ENCODE data around the gene PRKCQ. TPM values are rescaled to one million over a fixed set of nuclear protein-coding genes. Genes with fewer than 3 reads are reported as not detected.

The PRKCQ gene
- total RNA-seq, 2 experiments from 2014 or later: 4.0 to 7.8 TPM

DNA sequence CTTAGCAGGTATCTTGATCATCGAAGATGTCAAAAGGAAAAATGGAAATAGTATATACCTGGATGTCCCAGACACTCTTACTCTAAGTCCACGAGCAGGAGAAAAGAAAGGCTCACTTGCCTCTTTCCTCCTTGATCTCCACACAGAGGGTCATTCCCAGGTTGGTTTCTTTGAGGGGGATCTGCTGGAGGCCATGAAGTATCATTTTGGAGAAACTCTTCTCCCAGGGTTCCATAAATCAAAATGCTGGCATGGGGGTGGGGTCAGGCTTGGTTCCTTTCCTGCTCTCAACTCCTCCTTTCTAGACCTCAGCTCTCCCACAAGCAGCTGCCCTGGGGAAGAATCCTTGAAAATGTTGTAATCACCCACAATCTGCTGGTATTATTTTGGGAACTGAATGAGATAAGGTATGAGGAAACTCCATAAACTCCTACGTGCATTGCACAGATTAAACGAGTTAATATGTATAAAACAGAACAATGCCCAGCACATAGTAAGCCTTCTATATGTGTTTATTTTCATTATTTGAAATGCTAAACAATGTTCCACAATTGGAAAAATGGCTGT is 54.4 kb downstream of the PRKCQ start:
- H3K4me3 ChIP-seq (ENCODE audit: low read depth, low read length, poor library complexity, severe bottlenecking): no peak overlapping the region
- intact Hi-C loops (cut with micrococcal nuclease; ENCODE audit: unreplicated experiment): no loop called here
- no peak for TF ChIP-seq EZH2phosphoT487 (IDR thresholded peaks at IDR 0.05; ENCODE audit: borderline replicate concordance, low read depth, low read length)
- no peak for TF ChIP-seq CTCF (conservative IDR thresholded peaks at IDR 0.05; ENCODE audit: low read length)
- CTCF ChIA-PET (ENCODE audit: unreplicated experiment): no interaction called here
- no peaks in the 10 kb centered on the region; the same call in 1 of the 2 replicates for H4K20me1 ChIP-seq (ENCODE audit: insufficient read depth, low read length)
- H3K9me2 ChIP-seq (ENCODE audit: insufficient read depth, low read length): no peaks in the 10 kb centered on the region
- H3K36me3 ChIP-seq (ENCODE audit: insufficient read depth, low read length): no peaks in the 10 kb centered on the region
- DNase-seq (ENCODE audit: low spot score): no peak
- POLR2A ChIA-PET: interaction anchor here (0.7 kb wide), 1 partner anchor 8 kb away, joined by 4 read pairs; no protein-coding TSS in a partner anchor
- H3K9me3 ChIP-seq (ENCODE audit: low read length): no peaks in the 10 kb centered on the region
- no peak overlapping the region for H3K27ac ChIP-seq (ENCODE audit: low read depth, low read length, poor library complexity, severe bottlenecking)
- no peak overlapping the region for H3K4me2 ChIP-seq (ENCODE audit: low read length)
- BruUV-seq (replicated peaks): no TSS peak
- no peaks in the 10 kb centered on the region for H3K4me1 ChIP-seq (ENCODE audit: insufficient read depth, low read length, poor library complexity, severe bottlenecking)
- H2AFZ ChIP-seq (ENCODE audit: low read length): no peak overlapping the region
- H3K79me2 ChIP-seq (ENCODE audit: insufficient read depth, low read depth, low read length): no peaks in the 10 kb centered on the region

DNA sequence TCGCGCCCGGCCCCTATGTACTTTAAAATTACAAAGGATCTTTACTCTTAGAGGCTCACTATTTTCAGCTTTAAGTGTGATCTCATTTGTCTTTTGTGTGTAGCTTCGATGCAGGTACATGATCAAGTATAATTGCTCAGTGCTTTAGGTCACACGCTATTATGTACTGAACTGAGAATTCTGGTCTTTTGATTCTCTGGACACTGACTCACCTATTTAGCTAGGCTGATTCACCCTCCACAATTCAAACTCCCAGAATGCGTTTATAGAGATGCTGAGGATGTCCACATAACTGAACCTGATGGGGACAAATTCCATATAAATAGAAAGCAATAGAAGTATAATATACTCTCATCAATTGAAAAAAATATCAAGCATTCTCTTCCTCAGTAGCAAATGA is 57.8 kb downstream of the PRKCQ start:
- no peaks in the 10 kb centered on the region for H3K4me1 ChIP-seq (ENCODE audit: insufficient read depth, low read length, poor library complexity, severe bottlenecking)
- BruUV-seq (replicated peaks): no TSS peak
- no peak for TF ChIP-seq CTCF (conservative IDR thresholded peaks at IDR 0.05; ENCODE audit: low read length)
- no peak for TF ChIP-seq EZH2phosphoT487 (IDR thresholded peaks at IDR 0.05; ENCODE audit: borderline replicate concordance, low read depth, low read length)
- no peak overlapping the region for H3K4me3 ChIP-seq (ENCODE audit: low read depth, low read length, poor library complexity, severe bottlenecking)
- CTCF ChIA-PET (ENCODE audit: unreplicated experiment): no interaction called here
- H4K20me1 ChIP-seq (ENCODE audit: insufficient read depth, low read length): no peaks in the 10 kb centered on the region
- intact Hi-C loops (cut with micrococcal nuclease; ENCODE audit: unreplicated experiment): no loop called here
- POLR2A ChIA-PET: interaction anchor here (0.5 to 0.6 kb wide), 3 partner anchors 45 to 348 kb away, joined by 3 to 4 read pairs (median 3); no protein-coding TSS in a partner anchor
- H3K9me2 ChIP-seq (ENCODE audit: insufficient read depth, low read length): no peaks in the 10 kb centered on the region
- H3K27ac ChIP-seq (ENCODE audit: low read depth, low read length, poor library complexity, severe bottlenecking): no peak overlapping the region
- no peaks in the 10 kb centered on the region for H3K36me3 ChIP-seq (ENCODE audit: insufficient read depth, low read length)
- no peaks in the 10 kb centered on the region for H3K9me3 ChIP-seq (ENCODE audit: low read length)
- no peak overlapping the region for H3K4me2 ChIP-seq (ENCODE audit: low read length)
- DNase-seq (ENCODE audit: low spot score): no peak
- H2AFZ ChIP-seq (ENCODE audit: low read length): no peak overlapping the region
- H3K79me2 ChIP-seq (ENCODE audit: insufficient read depth, low read depth, low read length): no peaks in the 10 kb centered on the region

GRCh38 chr10:6520138-6520537 is 59.9 kb downstream of the PRKCQ start:
- no peaks in the 10 kb centered on the region for H3K4me1 ChIP-seq (ENCODE audit: insufficient read depth, low read length, poor library complexity, severe bottlenecking)
- intact Hi-C loops (cut with micrococcal nuclease; ENCODE audit: unreplicated experiment): no loop called here
- no TSS peak for BruUV-seq (replicated peaks)
- TF ChIP-seq EZH2phosphoT487 (IDR thresholded peaks at IDR 0.05; ENCODE audit: borderline replicate concordance, low read depth, low read length) (no peak), CTCF (conservative IDR thresholded peaks at IDR 0.05; ENCODE audit: low read length) (no peak)
- ChIA-PET POLR2A (interaction anchor here (0.6 kb wide), 1 partner anchor 1035 kb away, joined by 3 read pairs; no protein-coding TSS in a partner anchor), CTCF (ENCODE audit: unreplicated experiment) (no interaction called here)
- H3K9me3 ChIP-seq (ENCODE audit: low read length): no peaks in the 10 kb centered on the region
- H3K79me2 ChIP-seq (ENCODE audit: insufficient read depth, low read depth, low read length): no peaks in the 10 kb centered on the region
- H3K9me2 ChIP-seq (ENCODE audit: insufficient read depth, low read length): no peaks in the 10 kb centered on the region
- H3K4me3 ChIP-seq (ENCODE audit: low read depth, low read length, poor library complexity, severe bottlenecking): no peak overlapping the region
- no peaks in the 10 kb centered on the region for H4K20me1 ChIP-seq (ENCODE audit: insufficient read depth, low read length)
- no peaks in the 10 kb centered on the region for H3K36me3 ChIP-seq (ENCODE audit: insufficient read depth, low read length)
- H3K27ac ChIP-seq (ENCODE audit: low read depth, low read length, poor library complexity, severe bottlenecking): no peak overlapping the region
- H2AFZ ChIP-seq (ENCODE audit: low read length): no peak overlapping the region
- no peak for DNase-seq (ENCODE audit: low spot score)
- H3K4me2 ChIP-seq (ENCODE audit: low read length): no peak overlapping the region

Data from OCI-LY7 (cell line).